T-helper 2 cell treated with Interferon-gamma antibody and Interleukin-4, amounts not matched to agents 5 μg/mL and 100 μg/mL, for 36 hours (primary cell): ENCODE data around the gene SV2C.
"Not testable (repeated sequence)": the region's sequence is repeated elsewhere in the genome, so short reads cannot be mapped to it uniquely, and the experiment has no call there.

ENCODE experiments used
- DNase-seq: peaks from one replicate; pipeline ENCODE4 v3.0.0; 2021; ENCODE audit warnings: low spot score
- H3K27ac Mint-ChIP-seq: one replicate; pipeline ENCODE4 v1.8.0; 2021; ENCODE audit warnings: mild to moderate bottlenecking, mixed read lengths
- H3K27me3 Mint-ChIP-seq: one replicate; pipeline ENCODE4 v1.8.0; 2021; ENCODE audit warnings: low read depth, mixed read lengths
- H3K36me3 Mint-ChIP-seq: one replicate; pipeline ENCODE4 v1.8.0; 2021; ENCODE audit warnings: low read depth, mixed read lengths
- H3K4me1 Mint-ChIP-seq: one replicate; pipeline ENCODE4 v1.8.0; 2021; ENCODE audit warnings: low read depth, mixed read lengths
- H3K4me3 Mint-ChIP-seq: one replicate; pipeline ENCODE4 v1.8.0; 2022; ENCODE audit warnings: mild to moderate bottlenecking, moderate library complexity, mixed read lengths
- H3K9me3 Mint-ChIP-seq: one replicate; pipeline ENCODE4 v1.8.0; 2021; ENCODE audit warnings: mixed read lengths

The SV2C gene

GRCh38 chr5:76366596-76366995, 283.4 kb downstream of the SV2C start:
- peaks cover 3% of the 10 kb centered on the region for H3K36me3 Mint-ChIP-seq
- no peak overlapping the region for H3K27ac Mint-ChIP-seq
- DNase-seq, result no peak
- H3K4me1 Mint-ChIP-seq, result peaks cover 11% of the 10 kb centered on the region
- no peak overlapping the region for H3K4me3 Mint-ChIP-seq
- peaks cover 3% of the 10 kb centered on the region for H3K27me3 Mint-ChIP-seq
- no peaks in the 10 kb centered on the region for H3K9me3 Mint-ChIP-seq

- Mint-ChIP-seq H3K9me3 (no peaks in the 10 kb centered on the region), H3K4me3 (no peak overlapping the region), H3K36me3 (peaks cover 3% of the 10 kb centered on the region), H3K27me3 (peaks cover 3% of the 10 kb centered on the region), H3K4me1 (peaks cover 17% of the 10 kb centered on the region), H3K27ac (no peak overlapping the region)
- peak; percentile 41 for DNase-seq
Measured at GRCh38 chr5:76367623-76368371, 284.6 kb downstream of the SV2C start.

GRCh38 chr5:76368941-76369340, 285.8 kb downstream of the SV2C start:
- no peak overlapping the region for H3K27ac Mint-ChIP-seq

GRCh38 chr5:76369668-76370067, 286.5 kb downstream of the SV2C start:
- not testable (repeated sequence) for H3K4me3 Mint-ChIP-seq, H3K36me3 Mint-ChIP-seq, H3K27ac Mint-ChIP-seq, H3K27me3 Mint-ChIP-seq, H3K9me3 Mint-ChIP-seq, DNase-seq
- H3K4me1 Mint-ChIP-seq, result peaks cover 18% of the 10 kb centered on the region

More at GRCh38 chr5:76368941-76369340, 285.8 kb downstream of the SV2C start:
- DNase-seq, result no peak
- H3K9me3 Mint-ChIP-seq, result no peaks in the 10 kb centered on the region
- no peak overlapping the region for H3K4me3 Mint-ChIP-seq
- peaks cover 3% of the 10 kb centered on the region for H3K36me3 Mint-ChIP-seq
- peaks cover 18% of the 10 kb centered on the region for H3K4me1 Mint-ChIP-seq
- peaks cover 2% of the 10 kb centered on the region for H3K27me3 Mint-ChIP-seq

- Mint-ChIP-seq H3K9me3 (no peaks in the 10 kb centered on the region), H3K36me3 (peaks cover 3% of the 10 kb centered on the region), H3K4me3 (no peak overlapping the region), H3K27me3 (peaks cover 2% of the 10 kb centered on the region), H3K4me1 (peaks cover 18% of the 10 kb centered on the region), H3K27ac (no peak overlapping the region)
- DNase-seq, result no peak
Measured at GRCh38 chr5:76371960-76372322, 288.8 kb downstream of the SV2C start.

GRCh38 chr5:76372323-76373054, 289.3 kb downstream of the SV2C start:
- Mint-ChIP-seq H3K36me3 (peaks cover 3% of the 10 kb centered on the region), H3K27ac (no peak overlapping the region), H3K27me3 (peaks cover 2% of the 10 kb centered on the region), H3K4me1 (peaks cover 18% of the 10 kb centered on the region), H3K9me3 (no peaks in the 10 kb centered on the region), H3K4me3 (no peak overlapping the region)
- DNase-seq, result no peak

GRCh38 chr5:76376148-76376865, 293.1 kb downstream of the SV2C start:
- no peaks in the 10 kb centered on the region for H3K9me3 Mint-ChIP-seq
- no peaks in the 10 kb centered on the region for H3K36me3 Mint-ChIP-seq
- peaks cover 2% of the 10 kb centered on the region for H3K27me3 Mint-ChIP-seq
- H3K4me1 Mint-ChIP-seq, result peaks cover 25% of the 10 kb centered on the region
- no peak overlapping the region for H3K27ac Mint-ChIP-seq
- H3K4me3 Mint-ChIP-seq, result no peak overlapping the region
- DNase-seq, result no peak

- Mint-ChIP-seq H3K9me3 (no peaks in the 10 kb centered on the region), H3K4me1 (peaks cover 25% of the 10 kb centered on the region), H3K36me3 (no peaks in the 10 kb centered on the region), H3K27ac (no peak overlapping the region), H3K27me3 (peaks cover 2% of the 10 kb centered on the region), H3K4me3 (no peak overlapping the region)
- no peak for DNase-seq
Measured at GRCh38 chr5:76376866-76377230, 293.7 kb downstream of the SV2C start.

- H3K27me3 Mint-ChIP-seq, result peaks cover 2% of the 10 kb centered on the region
- H3K36me3 Mint-ChIP-seq, result no peaks in the 10 kb centered on the region
- no peak for DNase-seq
- no peaks in the 10 kb centered on the region for H3K9me3 Mint-ChIP-seq
- no peak overlapping the region for H3K27ac Mint-ChIP-seq
- H3K4me1 Mint-ChIP-seq, result peaks cover 22% of the 10 kb centered on the region
- no peak overlapping the region for H3K4me3 Mint-ChIP-seq
Measured at GRCh38 chr5:76378355-76378754, 295.2 kb downstream of the SV2C start.

GRCh38 chr5:76379316-76379715, 296.1 kb downstream of the SV2C start:
- Mint-ChIP-seq H3K4me1 (peaks cover 29% of the 10 kb centered on the region), H3K9me3 (no peaks in the 10 kb centered on the region), H3K4me3 (no peak overlapping the region), H3K36me3 (no peaks in the 10 kb centered on the region), H3K27ac (peak overlapping the region; percentile 19), H3K27me3 (peaks cover 2% of the 10 kb centered on the region)
- no peak for DNase-seq

GRCh38 chr5:76379855-76380254, 296.7 kb downstream of the SV2C start:
- Mint-ChIP-seq H3K9me3 (no peaks in the 10 kb centered on the region), H3K4me3 (no peak overlapping the region), H3K4me1 (peaks cover 31% of the 10 kb centered on the region), H3K36me3 (no peaks in the 10 kb centered on the region), H3K27ac (no peak overlapping the region), H3K27me3 (peaks cover under 1% of the 10 kb centered on the region)
- DNase-seq, result no peak

GRCh38 chr5:76380346-76381066, 297.3 kb downstream of the SV2C start:
- Mint-ChIP-seq H3K27me3 (no peaks in the 10 kb centered on the region), H3K4me1 (peaks cover 32% of the 10 kb centered on the region), H3K4me3 (no peak overlapping the region), H3K36me3 (no peaks in the 10 kb centered on the region), H3K27ac (no peak overlapping the region), H3K9me3 (no peaks in the 10 kb centered on the region)
- DNase-seq, result no peak

GRCh38 chr5:76383126-76383832, 300.1 kb downstream of the SV2C start:
- no peaks in the 10 kb centered on the region for H3K27me3 Mint-ChIP-seq
- no peaks in the 10 kb centered on the region for H3K9me3 Mint-ChIP-seq
- peaks cover 36% of the 10 kb centered on the region for H3K4me1 Mint-ChIP-seq
- peak overlapping the region; percentile 58 for H3K27ac Mint-ChIP-seq
- H3K36me3 Mint-ChIP-seq, result no peaks in the 10 kb centered on the region
- no peak overlapping the region for H3K4me3 Mint-ChIP-seq
- DNase-seq, result no peak
